NCI-H2171 treated with DMSO at 0.1 percent for 48 hours (cell line): ENCODE measurements around the gene ERC2.
"Not testable (repeated sequence)": the region's sequence is repeated elsewhere in the genome, so short reads cannot be mapped to it uniquely, and the experiment has no call there.

Experiments
- DNase-seq: peaks from one replicate; lab custom pipeline; 2025; lab: John Stamatoyannopoulos, UW

The ERC2 gene

GRCh38 chr3:56309465-56309864 is 158.8 kb downstream of the ERC2 start:
- no peak for DNase-seq

GRCh38 chr3:56308471-56308870 is 159.8 kb downstream of the ERC2 start:
- no peak for DNase-seq

DNA sequence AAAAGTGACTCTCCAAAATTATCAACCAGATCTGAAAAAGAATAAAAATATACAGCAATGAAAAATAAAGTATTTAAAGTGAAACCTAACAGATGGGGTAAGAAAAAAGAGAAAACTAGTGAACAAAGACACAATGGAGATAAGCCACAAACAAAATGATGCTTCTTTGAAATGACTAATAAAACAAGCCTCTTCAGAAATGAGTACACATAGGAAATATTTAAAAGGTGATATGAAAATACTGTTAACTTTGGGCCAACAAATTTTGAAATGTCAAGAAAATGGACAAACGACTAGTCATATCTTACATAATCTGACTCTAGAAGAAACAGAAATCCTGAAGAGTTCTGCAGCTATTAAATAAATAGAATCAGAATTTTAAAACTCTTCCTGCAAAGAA is 164.2 kb downstream of the ERC2 start:
- DNase-seq, result no peak

DNA sequence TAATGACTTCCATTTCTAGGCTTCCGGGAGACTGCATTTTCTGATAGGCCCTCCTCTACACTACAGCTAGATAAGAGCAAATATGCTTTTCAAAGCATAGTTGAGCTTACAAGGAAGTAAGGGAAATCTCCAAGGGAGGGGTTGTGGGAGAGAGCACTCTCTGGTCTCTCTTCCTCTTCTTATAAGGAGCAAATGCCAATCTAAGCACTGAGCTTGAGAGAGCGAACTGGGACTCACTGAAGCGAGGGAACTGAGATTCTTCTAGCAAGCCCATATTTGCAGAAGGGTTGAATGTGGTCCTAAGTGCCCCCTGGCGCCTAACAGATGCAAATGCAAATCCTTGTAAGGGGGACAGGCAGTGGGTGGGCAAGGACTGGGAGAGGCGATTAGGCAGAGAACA is 164.8 kb downstream of the ERC2 start:
- DNase-seq, result no peak

DNA sequence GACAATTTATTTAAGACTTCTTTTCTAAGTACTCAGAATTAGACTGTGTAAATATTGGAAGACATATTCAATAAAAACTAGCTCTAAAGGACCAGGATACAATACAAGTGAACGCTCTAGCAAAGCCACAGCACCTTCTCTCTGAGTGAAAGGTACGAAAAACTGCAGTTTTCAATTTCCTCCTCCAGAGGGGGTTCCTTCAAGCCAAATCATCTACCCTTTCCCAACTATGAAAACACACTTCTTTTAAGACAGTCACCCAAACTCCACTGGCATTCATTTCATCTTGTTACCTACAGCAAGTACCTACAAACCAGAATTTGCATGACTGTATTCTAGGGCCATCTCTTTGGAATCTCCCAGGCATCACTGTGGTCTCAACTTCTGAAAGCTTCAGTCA is 165.8 kb downstream of the ERC2 start:
- no peak for DNase-seq

GRCh38 chr3:56297281-56297840 is 170.9 kb downstream of the ERC2 start:
- DNase-seq, result no peak

DNA sequence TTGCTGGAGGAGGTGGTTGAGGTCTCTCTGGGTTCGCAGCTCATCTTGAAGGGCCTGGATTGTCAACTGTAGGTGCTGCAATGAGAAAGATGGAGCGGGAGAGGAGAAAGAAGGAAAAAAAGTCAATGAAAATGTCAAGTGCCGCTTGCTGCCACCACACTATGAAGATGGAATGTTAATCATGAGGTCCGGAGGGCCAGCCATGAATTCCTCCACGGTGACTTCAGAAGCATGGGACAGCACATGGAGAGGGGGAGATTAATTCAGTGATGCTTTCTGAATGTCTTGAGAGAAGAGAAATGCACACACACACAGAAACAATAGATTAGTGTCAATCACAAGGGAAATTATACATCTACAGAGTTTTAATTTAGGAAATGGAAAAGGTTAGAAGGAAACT is 171.9 kb downstream of the ERC2 start:
- no peak for DNase-seq

DNA sequence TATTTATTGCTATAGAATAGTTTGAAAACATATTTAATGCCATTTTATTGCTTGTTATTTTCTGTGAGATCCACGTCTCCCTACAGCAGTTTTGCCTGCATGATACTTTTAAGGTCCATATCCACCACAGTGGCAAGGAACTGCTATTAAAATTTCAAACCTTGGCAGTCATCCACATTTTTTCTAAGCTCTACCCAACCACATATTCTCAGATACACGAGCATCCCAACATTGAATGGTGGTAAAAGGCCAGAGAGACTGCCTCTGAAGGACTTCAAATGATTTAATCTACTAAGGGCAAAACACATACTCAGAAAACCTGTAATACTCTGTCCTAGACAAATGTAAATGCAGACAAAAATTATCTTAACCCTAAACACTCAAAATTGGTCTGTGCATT is 173.1 kb downstream of the ERC2 start:
- no peak for DNase-seq

GRCh38 chr3:56294286-56294685 is 174.0 kb downstream of the ERC2 start:
- no peak for DNase-seq

- no peak for DNase-seq
These were observed 176.3 kb downstream of the ERC2 start for GRCh38 chr3:56291953-56292352.

DNA sequence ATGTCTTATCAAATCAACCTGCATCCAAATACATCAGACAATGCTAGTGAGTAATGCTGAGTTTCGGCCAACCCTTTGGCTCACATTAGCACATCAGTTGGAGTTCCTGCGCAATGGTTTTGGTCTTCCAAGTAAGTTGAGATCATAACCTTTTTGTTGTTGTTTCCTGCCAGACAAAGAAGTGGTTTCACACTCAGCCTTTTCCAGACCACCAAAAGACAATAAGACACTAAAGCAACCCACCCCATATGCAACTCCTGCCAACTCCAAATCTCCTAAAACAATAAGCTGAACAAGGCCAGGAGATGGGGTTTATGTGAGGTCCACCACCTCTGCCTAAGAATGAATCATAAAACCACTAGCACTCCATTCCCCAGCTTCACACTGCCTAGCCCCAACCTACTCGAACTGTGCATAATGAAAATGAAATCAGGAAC is 177.0 kb downstream of the ERC2 start:
- no peak for DNase-seq

DNA sequence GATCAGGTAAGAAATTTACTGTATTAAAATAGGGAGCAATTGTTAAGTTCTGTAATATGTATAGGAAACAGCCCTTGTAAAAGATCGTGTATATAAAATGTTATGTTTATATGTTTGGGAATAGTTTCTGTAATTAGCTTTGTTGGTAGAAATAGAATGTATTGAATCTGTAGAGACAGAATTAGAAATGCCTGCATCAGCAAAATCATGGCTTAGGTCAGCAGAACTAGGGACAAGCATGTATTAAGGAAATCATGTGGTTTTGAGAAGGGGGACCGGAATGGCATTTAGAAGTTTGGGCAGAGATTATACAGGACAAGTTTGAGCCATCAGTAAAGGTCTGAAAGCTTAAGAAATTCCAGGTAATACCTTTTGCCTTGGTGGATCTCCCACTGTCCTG is 177.9 kb downstream of the ERC2 start:
- no peak for DNase-seq

DNA sequence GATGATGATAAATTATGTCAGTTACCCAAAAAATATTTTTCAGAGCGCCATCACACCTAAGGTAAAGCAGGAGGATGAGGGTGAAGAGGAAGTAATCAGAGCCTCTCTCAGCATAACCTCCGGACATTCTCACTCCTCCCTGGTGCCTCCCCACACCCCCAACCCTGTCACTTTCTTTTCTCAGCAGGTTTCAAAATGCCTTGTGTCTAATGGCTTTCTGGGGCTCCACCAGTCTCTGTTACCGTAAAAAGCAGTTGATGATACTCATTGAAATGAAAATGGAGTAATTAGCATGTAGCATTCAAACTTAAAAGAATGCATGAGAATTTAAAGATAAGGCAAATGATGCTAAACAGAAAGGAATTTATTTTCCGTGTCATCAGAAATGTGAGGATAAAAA is 180.0 kb downstream of the ERC2 start:
- DNase-seq, result no peak

GRCh38 chr3:56282341-56282740 is 185.9 kb downstream of the ERC2 start:
- DNase-seq, result no peak

- DNase-seq, result no peak
These were observed 191.0 kb downstream of the ERC2 start for GRCh38 chr3:56277236-56277635.

GRCh38 chr3:56275120-56275519 is 193.1 kb downstream of the ERC2 start:
- no peak for DNase-seq

- peak; percentile 0 for DNase-seq
These were observed 198.3 kb downstream of the ERC2 start for GRCh38 chr3:56269755-56270535.

DNA sequence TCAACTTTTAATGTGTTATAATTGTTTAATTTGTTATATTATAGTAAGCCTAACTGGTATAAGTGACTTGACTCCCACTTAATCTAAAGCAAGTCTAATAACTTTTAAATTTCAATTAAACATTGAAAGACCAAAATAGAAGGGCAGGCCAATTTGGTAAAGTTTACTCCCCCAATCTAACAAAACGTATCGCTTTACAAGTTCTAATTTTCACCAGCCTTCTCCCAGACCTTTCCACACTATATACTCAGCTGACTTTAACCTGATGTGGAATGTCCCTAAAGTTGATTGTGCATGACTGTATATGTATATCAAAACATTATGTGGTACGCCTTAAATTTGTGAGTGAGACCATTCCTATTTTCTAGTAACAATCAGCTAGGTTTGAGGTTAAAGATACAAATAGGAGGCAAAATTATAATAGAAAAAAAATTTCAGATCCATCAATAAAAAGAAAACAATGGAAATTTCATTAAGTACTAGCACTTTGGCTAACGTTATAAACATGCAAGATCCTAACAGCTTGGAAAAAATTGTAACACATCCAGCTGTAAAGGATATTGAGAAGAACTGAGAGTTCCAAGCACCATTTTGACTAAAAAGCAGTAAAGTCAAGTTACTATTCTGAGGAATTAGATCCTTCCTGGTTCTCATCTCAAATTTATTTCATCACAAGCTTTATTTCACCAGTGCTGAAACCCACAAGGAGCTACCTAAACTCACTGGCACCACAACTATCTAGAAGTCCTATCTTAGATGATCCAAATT is 199.5 kb downstream of the ERC2 start:
- DNase-seq, result no peak

DNA sequence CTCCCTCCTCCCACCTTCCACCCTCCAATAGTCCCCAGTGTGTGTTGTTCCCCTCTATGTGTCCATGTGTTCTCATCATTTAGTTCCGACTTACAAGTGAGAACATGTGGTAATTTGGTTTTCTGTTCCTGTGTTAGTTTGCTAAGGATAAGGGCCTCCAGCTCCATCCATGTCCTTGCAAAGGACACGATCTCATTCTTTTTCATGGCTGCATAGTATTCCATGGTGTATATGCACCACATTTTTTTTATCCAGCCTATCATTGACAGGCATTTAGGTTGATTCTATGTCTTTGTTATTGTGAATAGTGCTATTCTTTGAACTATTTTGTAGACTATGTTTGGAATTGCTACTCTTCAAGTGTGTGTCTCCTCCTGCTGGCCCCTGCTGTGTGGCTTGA is 206.4 kb downstream of the ERC2 start:
- DNase-seq, result not testable (repeated sequence)

DNA sequence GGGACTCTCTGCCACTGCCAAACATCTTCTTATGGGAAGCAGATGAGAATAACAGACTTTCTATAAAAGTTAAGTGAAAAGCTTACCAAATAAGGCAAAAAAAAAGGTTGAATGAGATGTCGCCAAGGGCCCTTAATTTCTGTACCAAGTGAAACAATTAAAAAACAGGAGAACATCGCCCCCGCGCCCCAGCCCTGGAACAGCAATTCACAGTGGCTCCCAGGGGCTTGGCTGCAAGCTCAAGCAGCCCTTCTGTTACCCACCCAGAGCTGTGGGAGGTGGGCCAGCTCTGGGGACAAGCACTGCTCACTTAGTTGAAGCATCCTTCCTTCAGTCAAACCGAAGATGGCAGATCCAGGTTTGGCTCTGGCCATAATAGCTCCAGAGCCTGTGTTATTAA is 208.0 kb downstream of the ERC2 start:
- no peak for DNase-seq

DNA sequence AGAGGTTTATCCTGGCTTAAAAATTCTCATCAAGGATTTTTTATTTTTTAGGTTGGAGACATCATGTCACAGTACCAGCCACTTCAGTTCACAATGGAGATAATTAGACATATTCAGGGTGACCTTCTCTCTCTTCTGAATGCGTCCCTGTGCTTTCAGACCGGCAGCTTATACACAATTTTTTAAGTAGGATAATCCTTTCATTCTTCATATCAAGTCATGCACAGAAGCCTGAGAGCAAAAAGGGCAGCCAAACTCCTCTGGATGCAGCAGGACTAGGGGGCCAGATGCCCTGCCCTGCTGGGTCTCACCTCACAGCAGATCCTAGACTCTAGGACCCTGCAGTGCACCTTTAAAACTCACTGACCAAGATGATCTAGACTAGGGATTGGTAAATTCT is 210.4 kb downstream of the ERC2 start:
- no peak for DNase-seq

DNA sequence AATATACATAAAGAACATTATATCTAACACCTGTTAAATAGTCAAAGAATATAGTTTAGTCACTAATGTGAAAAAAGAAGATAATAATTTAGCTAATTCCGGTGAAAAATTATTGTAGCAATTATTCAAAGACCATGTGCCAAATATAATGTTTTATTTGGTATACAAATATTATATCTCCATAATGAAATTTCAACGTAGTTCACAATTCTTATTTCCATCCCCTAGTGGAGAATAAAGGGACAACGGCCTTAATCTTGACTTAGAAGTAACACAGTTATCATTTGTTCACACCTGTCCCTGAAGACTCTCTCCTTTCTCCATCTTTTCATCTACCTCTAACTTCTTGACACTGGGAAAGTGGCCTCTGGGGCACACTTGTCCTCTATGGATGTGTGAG is 213.4 kb downstream of the ERC2 start:
- DNase-seq, result no peak

DNA sequence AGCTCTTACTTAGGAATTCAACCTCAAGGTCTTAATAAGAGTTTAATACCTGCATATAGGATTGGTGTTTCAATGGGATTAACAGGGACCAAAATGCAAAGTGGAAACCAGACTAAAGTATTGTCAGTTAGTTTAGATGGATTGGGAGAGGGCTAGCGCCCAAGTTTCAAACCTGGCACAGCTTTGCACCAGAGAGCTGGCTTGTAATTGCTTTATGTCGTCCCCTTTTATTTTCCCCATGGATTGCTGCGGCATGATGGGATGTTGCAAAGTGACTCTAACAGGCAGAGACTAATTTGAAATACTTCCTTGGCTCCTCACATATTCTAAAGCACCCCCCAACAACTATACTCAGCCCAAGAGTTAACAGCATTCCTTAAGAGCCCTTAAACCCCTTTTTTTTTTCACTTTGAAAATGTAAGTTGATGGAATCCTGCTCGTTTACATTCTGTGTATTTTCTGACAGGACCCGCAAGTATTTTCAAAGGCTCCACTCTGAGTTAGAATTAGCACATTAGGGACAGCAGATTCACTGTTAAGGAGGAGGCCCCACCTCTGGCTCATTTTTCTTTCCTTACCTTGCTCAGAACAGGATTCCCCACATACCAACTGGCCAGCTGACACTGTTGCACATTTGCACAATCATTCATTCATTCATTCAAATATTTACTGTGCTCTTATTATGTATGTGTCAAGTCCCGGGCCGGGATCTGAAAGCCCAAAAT is 214.2 kb downstream of the ERC2 start:
- no peak for DNase-seq
